Activated gamma-delta T cell treated with Interleukin-2 at 50 U/mL for 16 hours (primary cell): ENCODE results near the gene PGM1.

Source experiments
- DNase-seq: peaks from one replicate; pipeline ENCODE4 v3.0.0-alpha.2; 2020

The PGM1 gene

GRCh38 chr1:63635681-63636080 is 42.5 kb downstream of the PGM1 start:
- no peak for DNase-seq

- no peak for DNase-seq
Measured at GRCh38 chr1:63636192-63637105, 43.2 kb downstream of the PGM1 start.

DNA sequence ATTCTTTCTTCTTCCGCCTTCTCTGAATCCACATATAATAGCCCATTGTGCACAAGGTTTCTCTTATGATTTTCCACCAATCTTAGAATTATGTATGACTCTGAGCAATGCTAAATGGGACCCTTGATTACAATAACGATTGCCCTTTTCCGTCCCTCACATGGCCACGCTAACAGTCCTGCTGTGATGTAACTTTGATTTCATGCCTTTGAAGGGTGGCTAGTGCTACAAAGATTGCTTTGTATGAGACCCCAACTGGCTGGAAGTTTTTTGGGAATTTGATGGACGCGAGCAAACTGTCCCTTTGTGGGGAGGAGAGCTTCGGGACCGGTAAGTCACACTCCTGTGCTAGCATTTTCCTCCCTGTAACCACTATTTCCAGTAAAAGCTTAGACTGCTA is 45.3 kb downstream of the PGM1 start:
- no peak for DNase-seq

GRCh38 chr1:63638875-63639274 is 45.7 kb downstream of the PGM1 start:
- no peak for DNase-seq

DNA sequence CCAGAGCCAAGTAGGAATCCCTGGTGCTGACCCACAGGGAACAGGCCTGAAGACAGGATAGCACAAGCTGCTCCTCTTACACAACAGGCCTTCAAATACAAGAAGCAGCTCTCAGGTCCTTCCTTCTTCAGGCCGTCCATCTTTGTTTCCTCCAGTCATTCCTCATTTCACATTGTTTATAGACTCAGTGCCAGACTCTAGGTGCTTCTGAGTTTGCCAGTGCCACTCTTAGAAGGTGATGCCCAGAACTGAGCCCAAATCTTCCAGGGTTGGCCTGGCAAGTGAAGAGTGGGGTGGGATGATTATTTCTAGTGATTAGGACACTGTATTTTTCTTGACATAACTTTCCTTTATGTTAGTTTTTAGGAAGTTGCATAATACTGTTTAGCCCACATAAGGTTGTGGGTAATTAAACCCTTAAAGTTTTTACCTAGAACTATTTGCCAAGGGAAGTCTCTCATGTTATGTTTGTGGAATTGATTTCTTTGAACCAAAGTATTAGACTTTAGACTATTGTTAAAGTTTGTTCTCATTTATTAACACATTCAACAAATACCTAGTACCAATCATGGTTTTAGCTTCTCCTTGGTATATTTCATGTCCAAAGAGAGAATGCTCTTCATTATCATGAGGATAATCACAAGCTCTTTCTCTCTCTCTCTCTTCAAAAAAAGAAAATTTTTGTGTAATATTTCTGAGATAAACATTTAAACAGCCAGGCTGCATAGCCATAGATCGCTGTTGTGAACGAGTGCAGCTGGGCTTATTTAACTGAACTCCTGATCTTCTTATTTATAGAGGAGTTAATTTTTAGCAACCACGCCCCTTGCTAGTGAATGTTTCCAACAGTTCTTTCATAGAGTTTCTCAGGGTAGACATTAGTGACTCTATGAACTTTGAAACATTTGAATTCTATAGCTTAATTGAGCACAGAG is 47.7 kb downstream of the PGM1 start:
- DNase-seq = no peak

GRCh38 chr1:63641615-63642014 is 48.4 kb downstream of the PGM1 start:
- DNase-seq = no peak

- no peak for DNase-seq
Measured at GRCh38 chr1:63642901-63643300, 49.7 kb downstream of the PGM1 start.

GRCh38 chr1:63643517-63643916 is 50.3 kb downstream of the PGM1 start:
- no peak for DNase-seq

DNA sequence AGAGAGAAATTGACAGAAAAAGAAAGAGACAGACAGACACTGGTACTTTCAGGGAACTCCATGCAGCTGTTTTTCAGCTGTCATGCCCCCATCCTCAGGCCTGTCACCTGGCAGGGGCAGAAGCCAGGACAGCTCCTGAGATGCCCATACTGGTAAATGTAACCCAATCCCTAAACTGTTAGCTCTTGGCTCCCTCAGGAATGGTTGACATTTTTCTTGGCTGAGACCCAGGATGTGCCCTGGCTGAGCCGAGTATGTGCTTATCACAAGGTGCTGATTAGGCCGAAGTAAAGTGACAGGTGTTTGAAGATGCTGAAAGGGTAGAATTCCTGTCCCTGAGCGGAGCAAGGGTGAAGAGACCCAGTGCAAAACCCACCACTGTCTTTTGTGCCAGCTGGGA is 50.7 kb downstream of the PGM1 start:
- no peak for DNase-seq

GRCh38 chr1:63645317-63645716 is 52.1 kb downstream of the PGM1 start:
- DNase-seq = no peak

- DNase-seq = no peak
Measured at GRCh38 chr1:63648689-63649088, 55.5 kb downstream of the PGM1 start.

- DNase-seq = no peak
Measured at GRCh38 chr1:63651161-63651701, 58.0 kb downstream of the PGM1 start.

DNA sequence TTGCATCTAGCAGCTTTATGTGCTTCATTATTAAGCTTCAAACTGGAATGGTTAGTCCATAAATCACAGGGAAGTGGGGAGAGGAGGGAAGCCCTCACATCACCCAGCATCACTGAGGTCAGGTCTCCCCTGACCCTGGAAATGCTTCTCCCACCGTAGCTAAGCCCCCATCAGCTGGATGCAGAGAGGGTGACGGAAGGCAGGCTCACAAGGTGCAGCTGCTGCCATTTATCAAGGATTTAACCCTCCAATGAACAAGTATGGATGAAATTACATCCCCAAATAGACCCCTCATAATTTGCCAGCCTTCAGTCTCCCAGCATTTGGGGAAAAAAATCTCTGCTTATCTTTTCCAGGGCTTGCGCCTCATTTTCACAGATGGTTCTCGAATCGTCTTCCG is 60.8 kb downstream of the PGM1 start:
- DNase-seq = no peak

DNA sequence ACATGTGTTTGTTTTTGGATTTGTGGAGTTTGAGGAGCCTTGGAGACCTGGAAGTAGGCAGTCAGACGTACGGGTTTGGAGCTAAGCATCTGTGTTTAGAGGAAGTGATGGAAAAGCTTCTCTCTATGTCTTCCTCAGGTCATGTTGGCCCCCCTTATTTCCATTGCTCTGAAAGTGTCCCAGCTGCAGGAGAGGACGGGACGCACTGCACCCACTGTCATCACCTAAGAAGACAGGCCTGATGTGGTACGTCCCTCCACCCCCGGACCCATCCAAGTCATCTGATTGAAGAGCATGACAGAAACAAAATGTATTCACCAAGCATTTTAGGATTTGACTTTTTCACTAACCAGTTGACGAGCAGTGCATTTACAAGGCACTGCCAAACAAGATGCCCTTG is 66.2 kb downstream of the PGM1 start:
- DNase-seq = no peak

DNA sequence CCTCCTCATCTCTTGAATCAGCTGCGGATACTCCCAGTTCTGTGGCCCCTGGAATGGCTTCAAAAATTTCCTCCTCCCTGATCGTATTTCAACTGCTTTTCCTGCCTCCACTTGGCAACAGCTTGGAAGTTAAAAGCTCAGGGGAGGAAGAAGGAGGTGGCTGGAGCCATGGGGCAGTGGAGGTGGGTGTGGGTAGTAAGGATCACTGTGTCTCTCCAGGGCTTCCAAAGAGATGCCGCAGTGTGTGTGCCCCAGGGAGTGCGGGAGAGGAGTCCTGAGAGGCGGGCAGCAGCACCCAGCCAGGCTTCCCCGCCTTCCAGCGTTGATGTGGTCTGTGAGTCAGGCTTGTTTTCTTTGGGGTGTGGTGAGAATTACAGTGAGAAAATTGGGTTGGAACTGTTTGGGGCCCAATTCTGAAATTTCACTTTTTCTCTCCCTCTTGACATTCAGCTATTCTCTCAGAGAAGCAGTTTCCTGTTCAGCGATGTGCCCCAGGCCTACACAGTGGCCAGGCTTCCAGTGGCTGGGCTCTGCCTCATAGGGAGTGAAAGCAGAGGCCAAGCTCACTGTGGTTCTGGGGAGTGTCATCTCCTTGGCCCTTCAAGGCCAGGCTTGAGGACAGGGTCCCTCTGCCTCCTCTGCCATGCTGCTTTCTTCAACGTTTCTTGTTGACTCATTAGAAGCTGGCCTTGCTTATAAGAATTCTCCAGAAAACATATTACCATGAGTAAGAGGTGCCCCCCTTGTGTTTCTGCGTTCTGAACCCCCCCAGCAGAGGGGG is 69.0 kb downstream of the PGM1 start:
- DNase-seq = no peak

- DNase-seq = no peak
Measured at GRCh38 chr1:63662841-63663240, 69.6 kb downstream of the PGM1 start.

DNA sequence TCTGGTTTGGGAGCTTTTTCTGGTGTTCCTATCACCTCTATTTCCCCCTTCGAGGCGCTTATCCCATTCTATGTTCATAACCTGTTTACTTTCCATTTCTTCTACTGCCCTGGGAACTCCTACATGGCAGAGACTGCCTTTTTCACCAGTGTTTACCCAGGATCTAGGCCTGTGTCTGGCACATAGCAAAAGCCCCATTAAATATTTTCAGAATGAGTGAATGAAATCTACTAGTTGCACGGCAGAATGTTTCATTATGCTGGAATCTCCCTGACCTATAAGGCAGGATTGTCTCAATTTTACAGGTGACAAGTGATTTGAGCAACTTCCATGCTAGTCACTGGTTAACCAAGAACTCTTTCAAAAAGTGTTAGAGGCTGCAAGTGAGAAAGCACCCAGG is 70.1 kb downstream of the PGM1 start:
- no peak for DNase-seq

DNA sequence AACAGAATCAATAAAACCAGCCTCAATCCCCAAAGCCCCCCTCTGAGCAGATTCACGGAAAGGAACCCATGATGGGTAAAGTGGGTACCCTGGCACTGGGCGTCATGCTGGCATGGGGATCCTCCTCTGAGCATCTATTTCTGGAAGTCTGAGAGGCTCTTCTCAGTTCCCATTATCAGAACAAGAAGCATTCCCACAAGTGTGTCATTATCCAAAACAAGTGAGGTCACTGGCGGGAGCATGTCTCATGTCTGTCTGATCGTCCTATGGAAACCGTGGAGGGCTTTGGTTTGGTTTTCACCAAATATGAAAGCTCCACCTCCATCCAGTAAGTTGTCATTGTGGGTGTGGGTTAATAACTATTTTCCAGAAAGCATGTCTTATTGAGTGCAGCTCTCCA is 70.7 kb downstream of the PGM1 start:
- DNase-seq = no peak

DNA sequence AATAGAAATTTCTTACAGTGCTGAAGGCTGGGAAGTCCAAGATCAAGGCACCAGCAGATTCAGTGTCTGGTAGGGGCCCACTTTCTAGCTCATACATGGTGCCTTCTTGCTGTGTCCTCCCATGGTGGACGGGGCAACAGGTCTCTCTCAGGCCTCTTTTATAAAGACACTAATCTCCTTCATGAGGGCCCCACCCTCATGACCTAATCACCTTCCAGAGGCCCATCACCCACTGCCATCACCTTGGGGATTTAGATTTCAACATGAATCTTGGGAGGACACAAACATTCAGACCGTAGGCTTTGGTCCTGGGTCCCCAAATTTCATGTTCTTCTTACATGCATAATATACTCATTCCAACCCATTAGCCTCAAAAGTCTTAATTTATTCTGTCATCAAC is 71.5 kb downstream of the PGM1 start:
- DNase-seq = no peak

DNA sequence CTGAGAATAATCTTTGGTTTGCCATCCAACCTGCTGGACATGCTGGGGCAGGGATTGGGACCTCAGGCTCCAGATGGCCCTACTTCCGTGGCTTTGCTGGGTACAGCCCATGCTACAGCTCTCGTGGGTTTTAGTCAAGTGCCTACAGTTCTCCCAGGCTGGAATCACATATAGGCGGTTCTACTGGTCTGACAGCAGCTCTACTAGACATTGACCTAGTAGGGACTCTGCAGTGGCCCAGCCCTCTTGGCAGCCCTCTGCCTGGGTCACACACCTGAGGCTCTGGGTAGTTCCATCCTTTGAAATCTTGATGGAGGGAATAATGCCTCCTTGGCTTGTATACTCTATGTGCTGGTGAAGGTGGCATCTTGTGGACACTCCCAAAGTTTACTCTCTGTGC is 72.2 kb downstream of the PGM1 start:
- DNase-seq = no peak

DNA sequence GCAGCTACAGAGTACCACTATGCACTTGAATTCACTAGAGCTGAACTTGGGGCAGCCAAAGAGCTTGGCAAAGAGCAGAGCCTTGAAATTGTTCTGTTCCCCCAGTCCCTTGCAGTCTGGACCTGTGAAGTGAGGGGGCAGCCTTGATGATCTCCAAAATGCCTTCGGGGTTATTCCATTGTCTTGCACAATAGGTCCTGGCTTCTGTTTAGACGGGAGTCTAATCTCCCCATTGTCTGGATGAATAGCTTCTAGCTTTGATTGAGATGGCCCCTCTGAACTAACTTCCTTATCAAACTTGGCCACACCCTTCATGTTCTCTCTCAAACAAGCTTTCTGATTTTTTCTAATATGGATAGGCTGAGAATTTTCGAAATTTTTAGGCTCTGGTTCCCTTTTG is 72.6 kb downstream of the PGM1 start:
- no peak for DNase-seq

GRCh38 chr1:63668298-63668697 is 75.1 kb downstream of the PGM1 start:
- no peak for DNase-seq
